Measurements from ENCODE around the gene PLEKHG1. TPM values are rescaled to one million over a fixed set of nuclear protein-coding genes. Genes with fewer than 3 reads are reported as not detected.

The PLEKHG1 gene
- total RNA-seq (0.67 and 8.5 TPM in 2 replicates), polyA plus RNA-seq (2.3 and 2.7 TPM in 2 replicates)

GRCh38 chr6:150599199-150600009 is at the start of gene PLEKHG1:
Gene PLEKHG1 (plus strand): TSS chr6:150599885. CDS start chr6:150733682, 133,797 bp downstream.
- Histone ChIP-seq H3K27me3 (peaks cover 83% of the 10 kb centered on the region), H3K27ac (no peak within 1 kb of the TSS)

DNA sequence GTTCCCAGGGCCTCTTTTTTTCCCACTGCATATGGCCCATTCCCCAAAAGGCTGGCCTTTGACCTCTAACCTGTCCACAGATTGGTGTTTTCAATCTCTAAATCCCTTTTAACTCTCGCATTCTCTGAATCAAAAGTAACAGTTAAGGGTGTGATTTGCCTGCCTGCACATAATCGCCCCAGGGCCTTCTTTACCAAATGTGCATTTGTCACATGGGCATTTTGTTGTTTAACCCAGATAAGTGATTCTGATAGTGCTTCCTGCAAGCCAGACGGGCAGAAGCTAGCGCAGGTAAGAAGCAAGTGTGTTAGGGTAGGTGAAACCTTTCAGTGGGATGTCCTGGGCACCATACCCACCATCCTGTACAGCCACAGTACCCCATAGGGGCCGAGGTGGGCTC is 49.4 kb upstream of the PLEKHG1 start:
- TF ChIP-seq, protein P1, sequence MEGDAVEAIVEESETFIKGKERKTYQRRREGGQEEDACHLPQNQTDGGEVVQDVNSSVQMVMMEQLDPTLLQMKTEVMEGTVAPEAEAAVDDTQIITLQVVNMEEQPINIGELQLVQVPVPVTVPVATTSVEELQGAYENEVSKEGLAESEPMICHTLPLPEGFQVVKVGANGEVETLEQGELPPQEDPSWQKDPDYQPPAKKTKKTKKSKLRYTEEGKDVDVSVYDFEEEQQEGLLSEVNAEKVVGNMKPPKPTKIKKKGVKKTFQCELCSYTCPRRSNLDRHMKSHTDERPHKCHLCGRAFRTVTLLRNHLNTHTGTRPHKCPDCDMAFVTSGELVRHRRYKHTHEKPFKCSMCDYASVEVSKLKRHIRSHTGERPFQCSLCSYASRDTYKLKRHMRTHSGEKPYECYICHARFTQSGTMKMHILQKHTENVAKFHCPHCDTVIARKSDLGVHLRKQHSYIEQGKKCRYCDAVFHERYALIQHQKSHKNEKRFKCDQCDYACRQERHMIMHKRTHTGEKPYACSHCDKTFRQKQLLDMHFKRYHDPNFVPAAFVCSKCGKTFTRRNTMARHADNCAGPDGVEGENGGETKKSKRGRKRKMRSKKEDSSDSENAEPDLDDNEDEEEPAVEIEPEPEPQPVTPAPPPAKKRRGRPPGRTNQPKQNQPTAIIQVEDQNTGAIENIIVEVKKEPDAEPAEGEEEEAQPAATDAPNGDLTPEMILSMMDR (IDR thresholded peaks at IDR 0.05; ENCODE audit: low read depth, low read length) = no peak
- DNase-seq (ENCODE audit: low read depth in 1 of 2, low spot score in 1 of 2) = no peak
- Histone ChIP-seq H3K27me3 (no peaks in the 10 kb centered on the region), H3K27ac (no peak overlapping the region), H3K4me3 (no peak overlapping the region), H3K9me3 (ENCODE audit: low read depth) (no peaks in the 10 kb centered on the region), H3K4me1 (ENCODE audit: low read depth) (no peaks in the 10 kb centered on the region), H3K36me3 (no peaks in the 10 kb centered on the region)

More at GRCh38 chr6:150599199-150600009, at the start of gene PLEKHG1:
- TF ChIP-seq, protein P1 (IDR thresholded peaks at IDR 0.05; ENCODE audit: low read depth, low read length) = no peak
- peak within 1 kb of the TSS; percentile 57 for H3K4me3 ChIP-seq
- no peaks in the 10 kb centered on the region for H3K9me3 ChIP-seq (ENCODE audit: low read depth)
- H3K4me1 ChIP-seq (ENCODE audit: low read depth) = no peaks in the 10 kb centered on the region
- no peaks in the 10 kb centered on the region for H3K36me3 ChIP-seq
- DNase-seq (ENCODE audit: low read depth in 1 of 2, low spot score in 1 of 2) = peak; percentile 61 to 81

GRCh38 chr6:150557043-150557599 is 42.6 kb upstream of the PLEKHG1 start:
- H3K9me3 ChIP-seq (ENCODE audit: low read depth) = no peaks in the 10 kb centered on the region

GRCh38 chr6:150560004-150560883 is 39.4 kb upstream of the PLEKHG1 start:
- TF ChIP-seq, protein P1 (IDR thresholded peaks at IDR 0.05; ENCODE audit: low read depth, low read length) = no peak
- Histone ChIP-seq H3K4me3 (no peak overlapping the region), H3K4me1 (ENCODE audit: low read depth) (no peaks in the 10 kb centered on the region), H3K27ac (no peak overlapping the region), H3K27me3 (no peaks in the 10 kb centered on the region), H3K36me3 (no peaks in the 10 kb centered on the region), H3K9me3 (ENCODE audit: low read depth) (no peaks in the 10 kb centered on the region)
- no peak for DNase-seq (ENCODE audit: low read depth in 1 of 2, low spot score in 1 of 2)

More at GRCh38 chr6:150557043-150557599, 42.6 kb upstream of the PLEKHG1 start:
- Histone ChIP-seq H3K27ac (no peak overlapping the region), H3K36me3 (no peaks in the 10 kb centered on the region), H3K4me1 (ENCODE audit: low read depth) (no peaks in the 10 kb centered on the region), H3K27me3 (no peaks in the 10 kb centered on the region), H3K4me3 (no peak overlapping the region)
- no peak for DNase-seq (ENCODE audit: low read depth in 1 of 2, low spot score in 1 of 2)
- TF ChIP-seq, protein P1 (IDR thresholded peaks at IDR 0.05; ENCODE audit: low read depth, low read length) = no peak

DNA sequence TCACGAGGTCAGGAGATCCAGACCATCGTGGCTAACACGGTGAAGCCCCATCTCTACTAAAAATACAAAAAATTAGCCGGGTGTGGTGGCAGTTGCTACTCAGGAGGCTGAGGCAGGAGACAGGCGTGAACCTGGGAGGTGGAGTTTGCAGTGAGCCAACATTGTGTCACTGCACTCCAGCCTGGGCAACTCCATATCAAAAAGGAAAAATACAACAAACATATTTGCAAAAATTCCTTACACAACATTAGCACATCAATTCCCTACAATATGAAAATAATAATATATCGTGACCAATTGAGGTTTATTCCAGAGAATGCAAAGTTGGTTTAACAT is 38.8 kb upstream of the PLEKHG1 start:
- H3K4me1 ChIP-seq (ENCODE audit: low read depth) = no peaks in the 10 kb centered on the region
- H3K36me3 ChIP-seq = no peaks in the 10 kb centered on the region
- no peak overlapping the region for H3K4me3 ChIP-seq
- DNase-seq (ENCODE audit: low read depth in 1 of 2, low spot score in 1 of 2) = no peak
- TF ChIP-seq, protein P1 (IDR thresholded peaks at IDR 0.05; ENCODE audit: low read depth, low read length) = no peak
- no peaks in the 10 kb centered on the region for H3K27me3 ChIP-seq
- H3K9me3 ChIP-seq (ENCODE audit: low read depth) = no peaks in the 10 kb centered on the region
- H3K27ac ChIP-seq = no peak overlapping the region

All from cardiac muscle cell (in vitro differentiated cells and primary cell).